Aorta (tissue), 5 donors: ENCODE data around the gene TCOF1. TPM values are rescaled to one million over a fixed set of nuclear protein-coding genes. Genes with fewer than 3 reads are reported as not detected.
"Not testable (repeated sequence)": the region's sequence is repeated elsewhere in the genome, so short reads cannot be mapped to it uniquely, and the experiment has no call there.

Experiments
- ATAC-seq: fragments of 200-7000 bp; cut with Tn5 transposase; one replicate; pipeline ENCODE4 v1.9.1; 2022; ENCODE audit warnings: moderate library complexity; ENCODE audit not compliant: low FRiP score
- DNase-seq, 2 donors: peaks; one replicate each; pipeline ENCODE4 v3.0.0-alpha.2; 2020
- H3K27ac ChIP-seq, 2 donors: one replicate each; pipeline ENCODE4 v1.5.1; 2013; ENCODE audit warnings: low read length in 2 of 2, mild to moderate bottlenecking in 2 of 2, moderate library complexity in 2 of 2, control low read depth in 1 of 2, inconsistent platforms in 1 of 2, low read depth in 1 of 2
- H3K27me3 ChIP-seq, 2 donors: one replicate each; pipeline ENCODE4 v1.6.1; 2013; ENCODE audit warnings: control low read depth in 1 of 2, low read length in 1 of 2, mild to moderate bottlenecking in 1 of 2, moderate library complexity in 1 of 2; ENCODE audit not compliant: insufficient read depth in 2 of 2, control insufficient read depth in 1 of 2
- H3K36me3 ChIP-seq, 2 donors: one replicate each; pipeline ENCODE4 v1.6.1; 2013; ENCODE audit warnings: control low read depth in 1 of 2, low read length in 1 of 2, mild to moderate bottlenecking in 1 of 2; ENCODE audit not compliant: insufficient read depth in 2 of 2, control insufficient read depth in 1 of 2
- H3K4me1 ChIP-seq, 2 donors: one replicate each; pipeline ENCODE4 v1.6.1; 2013; ENCODE audit warnings: low read length in 2 of 2, control low read depth in 1 of 2, mild to moderate bottlenecking in 1 of 2, moderate library complexity in 1 of 2; ENCODE audit not compliant: insufficient read depth in 2 of 2, control insufficient read depth in 1 of 2
- H3K4me3 ChIP-seq, 2 donors: one replicate each; pipeline ENCODE4 v1.5.1; 2013; ENCODE audit warnings: low read length in 2 of 2, control low read depth in 1 of 2, mild to moderate bottlenecking in 1 of 2
- H3K9me3 ChIP-seq: one replicate; pipeline ENCODE4 v1.6.1; 2013; ENCODE audit warnings: mild to moderate bottlenecking, low read length; ENCODE audit not compliant: control insufficient read depth
- WGBS, 2 donors: extraction: QIAGEN DNeasy Blood & Tissue Kit; methylation state at CpG; one replicate each; pipeline ENCODE4 v1.1.7; 2013; 5-methylcytosine and 5-hydroxymethylcytosine counted together
- intact Hi-C, 2 donors: fragments of 100-400 bp; cut with DNase I; formaldehyde crosslinking; loops; one replicate each; pipeline versions ENCODE4 v1.14.2 to v1.15.0; 2022
- polyA plus RNA-seq, 2 donors: library from polyadenylated mRNA; stranded (reverse); fragments of 200-250 nt; gene quantifications; one replicate each; pipeline ENCODE4 v1.2.3, GENCODE V29; 2013
- total RNA-seq, 2 donors: library from RNA; stranded (reverse); fragmentation: NEBNext Ultra II Directional; extraction: Animal tissue kit (Norgen Biotek cat#: 25700); gene quantifications; one replicate each; pipeline ENCODE4 v1.2.1, GENCODE V29; 2021
- donor health status: healthy with polysubstance abuse.
- donor health status: Bipolar disorder and iron deficiency.
- donor health status: DM: no; HTN: no; CAD: no.
- donor health status: DM: no; HTN: no; CAD: no.
- donor health status: DM: yes; HTN: yes; CAD: no.

TCOF1 gene
- total and polyA plus RNA-seq, 4 donors, result 8.0 to 31.9 (median 27.0) TPM

DNA sequence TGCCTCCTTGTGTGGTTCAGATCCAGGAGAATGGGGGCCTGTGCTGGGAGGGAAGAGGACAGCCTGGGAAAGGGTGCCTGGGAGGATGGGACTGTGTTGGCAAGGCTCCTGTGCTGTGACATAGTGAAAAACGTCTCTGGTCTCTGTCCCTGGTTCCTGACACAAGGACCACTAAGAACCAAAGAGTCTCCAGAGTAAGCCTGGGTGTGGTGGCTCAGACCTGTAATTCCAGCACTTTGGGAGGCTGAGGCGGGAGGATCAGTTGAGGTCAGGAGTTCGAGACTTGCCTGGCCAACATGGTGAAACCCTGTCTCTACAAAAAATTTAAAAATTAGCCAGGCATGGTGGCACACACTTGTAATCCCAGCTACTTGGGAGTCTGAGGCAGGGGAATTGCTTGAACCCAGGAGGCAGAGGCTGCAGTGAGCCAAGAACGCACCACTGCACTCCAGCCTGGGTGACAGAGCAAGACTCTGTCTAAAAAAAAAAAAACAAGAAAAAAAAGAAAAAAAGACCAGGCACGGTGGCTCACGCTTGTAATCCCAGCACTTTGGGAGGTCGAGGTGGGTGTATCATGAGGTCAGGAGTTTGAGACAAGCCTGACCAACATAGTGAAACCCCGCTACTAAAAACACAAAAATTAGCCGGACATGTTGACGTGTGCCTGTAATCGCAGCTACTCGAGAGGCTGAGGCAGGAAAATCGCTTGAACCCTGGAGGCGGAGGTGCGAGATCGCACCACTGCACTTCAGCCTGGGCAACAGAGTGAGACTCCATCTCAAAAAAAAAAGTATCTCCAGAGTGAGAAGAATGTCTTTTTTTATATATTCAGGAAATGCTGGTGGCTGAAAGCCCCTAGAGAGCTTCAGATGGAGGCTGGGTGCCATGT lies 56.6 kb downstream of the TCOF1 start:
- H3K27ac ChIP-seq, H3K4me1 ChIP-seq, H3K36me3 ChIP-seq, DNase-seq, H3K9me3 ChIP-seq, H3K4me3 ChIP-seq, H3K27me3 ChIP-seq, ATAC-seq, intact Hi-C loops: not testable (repeated sequence)
- 93 to 94% methylated on average over 16 of the region's 16 CpGs for WGBS, 2 donors

DNA sequence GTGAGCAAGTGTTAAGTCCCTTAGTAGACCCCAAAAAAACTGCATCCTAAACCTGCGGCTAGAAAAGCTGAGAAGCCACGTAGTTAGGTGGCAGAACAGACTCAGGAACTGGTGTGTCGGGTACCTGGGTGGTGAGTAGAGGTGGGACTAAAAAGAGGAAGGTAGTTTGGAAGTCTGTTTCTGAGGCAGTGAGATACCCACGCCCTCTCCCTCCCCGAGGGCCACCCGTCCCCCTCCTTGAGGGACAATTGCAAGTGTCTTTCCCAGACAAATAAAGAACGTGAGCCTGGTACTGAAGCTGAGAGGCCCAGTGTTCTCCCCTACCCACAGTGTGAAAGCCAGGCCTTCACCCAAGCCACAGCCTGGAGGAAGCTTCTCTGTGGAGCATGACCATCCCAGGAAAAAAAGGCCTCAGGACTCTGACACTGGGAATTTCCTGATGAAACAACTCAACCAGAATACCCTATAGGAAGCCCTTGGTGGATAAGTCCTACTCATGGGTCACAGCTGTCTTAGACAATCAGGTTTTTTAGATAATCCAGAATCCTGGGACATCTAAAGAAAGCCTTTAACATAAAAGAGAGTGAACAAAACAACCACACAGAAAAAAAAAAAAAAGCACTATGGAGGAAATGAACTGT lies 62.3 kb downstream of the TCOF1 start:
- intact Hi-C loops, result no loop called here
- 74 to 87% methylated on average over 7 of the region's 7 CpGs for WGBS, 2 donors
- no peak for ATAC-seq
- Histone ChIP-seq H3K27me3 (no peaks in the 10 kb centered on the region), H3K9me3 (no peaks in the 10 kb centered on the region), H3K27ac (no peak overlapping the region), H3K36me3 (no peaks in the 10 kb centered on the region), H3K4me1 (no peaks in the 10 kb centered on the region), H3K4me3 (no peak overlapping the region)
- peak; percentile 21 to 27 for DNase-seq

DNA sequence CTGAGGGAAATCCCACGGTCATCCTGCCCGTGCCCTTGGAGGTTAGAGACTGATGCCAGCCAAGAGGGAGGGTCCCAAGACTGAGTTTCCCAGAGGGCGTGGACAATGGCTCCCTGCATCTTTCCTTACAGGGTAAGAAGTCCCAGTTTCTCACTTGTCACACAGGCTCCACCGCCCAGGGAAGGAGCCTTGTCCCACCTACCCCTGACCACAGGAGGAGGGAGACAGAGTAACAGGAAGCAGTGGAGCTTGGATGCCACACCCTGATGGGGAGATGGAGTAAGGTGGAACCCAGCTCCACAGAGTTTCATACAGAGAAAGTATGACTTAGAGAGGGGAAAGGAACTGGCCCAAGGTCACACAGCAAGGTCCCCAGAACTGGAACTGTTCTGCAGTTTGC lies 64.6 kb downstream of the TCOF1 start:
- Histone ChIP-seq H3K27me3 (no peaks in the 10 kb centered on the region), H3K27ac (no peak overlapping the region), H3K4me1 (no peaks in the 10 kb centered on the region), H3K9me3 (no peaks in the 10 kb centered on the region), H3K4me3 (no peak overlapping the region), H3K36me3 (no peaks in the 10 kb centered on the region)
- intact Hi-C loops, result no loop called here
- ATAC-seq (no peak), DNase-seq (no peak)
- WGBS, 2 donors, result 51 to 60% methylated on average over 4 of the region's 4 CpGs

DNA sequence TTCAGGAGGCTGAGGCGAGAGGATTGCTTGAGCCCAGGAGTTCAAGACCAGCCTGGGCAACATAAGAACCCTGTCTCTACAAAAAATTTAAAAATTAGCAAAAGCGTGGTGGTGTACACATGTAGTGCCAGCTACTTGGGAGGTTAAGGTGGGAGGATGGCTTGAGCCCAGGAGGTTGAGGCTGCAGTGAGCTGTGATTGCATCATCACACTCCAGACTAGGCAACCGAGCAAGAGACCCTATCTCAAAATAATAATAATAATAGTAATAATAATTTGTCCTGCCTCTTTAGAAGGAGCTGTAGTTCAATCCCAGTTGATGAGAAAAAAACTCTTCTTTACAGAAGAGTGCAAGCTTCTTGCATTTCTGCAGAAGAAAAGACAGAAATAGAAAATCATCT lies 65.3 kb downstream of the TCOF1 start:
- no peak for ATAC-seq
- H3K4me1 ChIP-seq, result no peaks in the 10 kb centered on the region
- DNase-seq, result no peak
- H3K9me3 ChIP-seq, result no peaks in the 10 kb centered on the region
- intact Hi-C loops, result no loop called here
- H3K27ac ChIP-seq, result no peak overlapping the region
- WGBS, 2 donors, result 71 to 78% methylated on average over 3 of the region's 3 CpGs
- no peak overlapping the region for H3K4me3 ChIP-seq
- H3K27me3 ChIP-seq, result no peaks in the 10 kb centered on the region
- H3K36me3 ChIP-seq, result no peaks in the 10 kb centered on the region

GRCh38 chr5:150426165-150426564 lies 68.7 kb downstream of the TCOF1 start:
- not testable (repeated sequence) for H3K4me1 ChIP-seq
- 94 to 97% methylated on average over 9 of the region's 9 CpGs for WGBS, 2 donors

GRCh38 chr5:150428106-150428876 lies 70.8 kb downstream of the TCOF1 start:
- H3K36me3 ChIP-seq, result no peaks in the 10 kb centered on the region
- no peaks in the 10 kb centered on the region for H3K4me1 ChIP-seq
- no peak overlapping the region for H3K27ac ChIP-seq
- H3K9me3 ChIP-seq, result no peaks in the 10 kb centered on the region
- H3K4me3 ChIP-seq, result no peak overlapping the region
- intact Hi-C loops, result no loop called here
- ATAC-seq (peak; percentile 81), DNase-seq (peak in 1 of 2 donors; percentile 83)
- H3K27me3 ChIP-seq, result no peaks in the 10 kb centered on the region
- WGBS, 2 donors, result 62 to 67% methylated on average over 18 of the region's 18 CpGs

More at GRCh38 chr5:150426165-150426564, 68.7 kb downstream of the TCOF1 start:
- DNase-seq, H3K4me3 ChIP-seq, H3K36me3 ChIP-seq, ATAC-seq, H3K27ac ChIP-seq, H3K27me3 ChIP-seq, intact Hi-C loops, H3K9me3 ChIP-seq: not testable (repeated sequence)

DNA sequence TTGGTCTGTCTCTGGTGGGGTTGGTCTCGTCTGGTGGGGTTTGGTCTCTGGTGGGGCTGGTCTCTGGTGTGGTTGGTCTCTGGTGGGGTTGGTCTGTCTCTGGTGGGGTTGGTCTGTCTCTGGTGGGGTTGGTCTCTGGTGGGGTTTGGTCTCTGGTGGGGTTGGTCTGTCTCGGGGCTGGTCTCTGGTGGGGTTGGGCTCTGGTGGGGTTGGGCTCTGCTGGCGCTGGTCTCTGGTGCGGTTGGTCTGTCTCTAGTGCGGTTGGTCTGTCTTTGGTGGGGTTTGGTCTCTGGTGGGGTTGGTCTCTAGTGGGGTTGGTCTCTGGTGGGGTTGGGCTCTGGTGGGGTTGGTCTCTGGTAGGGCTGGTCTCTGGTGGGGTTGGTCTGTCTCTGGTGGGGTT lies 71.5 kb downstream of the TCOF1 start:
- H3K36me3 ChIP-seq, result no peaks in the 10 kb centered on the region
- no peaks in the 10 kb centered on the region for H3K4me1 ChIP-seq
- DNase-seq (no peak), ATAC-seq (no peak)
- H3K27ac ChIP-seq, result no peak overlapping the region
- no peaks in the 10 kb centered on the region for H3K27me3 ChIP-seq
- intact Hi-C loops, result no loop called here
- WGBS, 2 donors, result 92 to 96% methylated on average over 5 of the region's 5 CpGs
- no peaks in the 10 kb centered on the region for H3K9me3 ChIP-seq
- no peak overlapping the region for H3K4me3 ChIP-seq

- 83 to 84% methylated on average over 5 of the region's 5 CpGs for WGBS, 2 donors
Measured at GRCh38 chr5:150429410-150429873, 71.9 kb downstream of the TCOF1 start.

More at GRCh38 chr5:150429410-150429873, 71.9 kb downstream of the TCOF1 start:
- intact Hi-C loops, result no loop called here
- no peak for DNase-seq
- H3K4me3 ChIP-seq, result no peak overlapping the region
- H3K36me3 ChIP-seq, result no peaks in the 10 kb centered on the region
- H3K4me1 ChIP-seq, result no peaks in the 10 kb centered on the region
- no peak overlapping the region for H3K27ac ChIP-seq
- no peaks in the 10 kb centered on the region for H3K27me3 ChIP-seq
- no peak for ATAC-seq
- no peaks in the 10 kb centered on the region for H3K9me3 ChIP-seq
